GM19023 (cell line): Measurements from ENCODE around the gene DOK7.

ENCODE experiments used
- ATAC-seq: cut with Tn5 transposase; IDR thresholded peaks from one replicate; pipeline ENCODE4 v1.9.1; 2021; ENCODE audit warnings: mild to moderate bottlenecking, moderate library complexity; ENCODE audit not compliant: unreplicated experiment

DOK7 gene

GRCh38 chr4:3473181-3473950 is 10.3 kb downstream of the DOK7 start:
- ATAC-seq = no peak

GRCh38 chr4:3473996-3474765 is 11.1 kb downstream of the DOK7 start:
- no peak for ATAC-seq

- no peak for ATAC-seq
These were observed 12.1 kb downstream of the DOK7 start for GRCh38 chr4:3475041-3475712.

GRCh38 chr4:3475713-3476260 is 12.7 kb downstream of the DOK7 start:
- no peak for ATAC-seq

- no peak for ATAC-seq
These were observed 13.2 kb downstream of the DOK7 start for GRCh38 chr4:3476341-3476747.

- ATAC-seq = no peak
These were observed 14.0 kb downstream of the DOK7 start for GRCh38 chr4:3476936-3477749.

GRCh38 chr4:3477750-3478430 is 14.8 kb downstream of the DOK7 start:
- no peak for ATAC-seq

- no peak for ATAC-seq
These were observed 15.6 kb downstream of the DOK7 start for GRCh38 chr4:3478446-3479357.

- no peak for ATAC-seq
These were observed 16.4 kb downstream of the DOK7 start for GRCh38 chr4:3479358-3480101.

GRCh38 chr4:3480528-3481112 is 17.5 kb downstream of the DOK7 start:
- peak; percentile 44 for ATAC-seq

GRCh38 chr4:3481113-3481531 is 18.0 kb downstream of the DOK7 start:
- ATAC-seq = no peak

GRCh38 chr4:3481783-3482393 is 18.8 kb downstream of the DOK7 start:
- ATAC-seq = no peak

GRCh38 chr4:3482707-3483106 is 19.6 kb downstream of the DOK7 start:
- no peak for ATAC-seq

- ATAC-seq = no peak
These were observed 20.4 kb downstream of the DOK7 start for GRCh38 chr4:3483471-3483921.

- no peak for ATAC-seq
These were observed 21.2 kb downstream of the DOK7 start for GRCh38 chr4:3484057-3484973.
